Loucy (cell line): ENCODE results near the gene DLX5.

ENCODE experiments used
- H2AFZ ChIP-seq: fragments of 200-600 bp; sonication (generic); 2 replicates; pipeline ENCODE4 v1.6.0; 2016; ENCODE audit warnings: antibody characterized with exemption, mild to moderate bottlenecking, low read length, moderate library complexity
- H3F3A ChIP-seq: fragments of 200-600 bp; 2 replicates; pipeline ENCODE4 v1.6.0; 2016; ENCODE audit warnings: antibody characterized with exemption, low read depth, mild to moderate bottlenecking
- H3K27me3 ChIP-seq: fragments of 200-600 bp; sonication (generic); 2 replicates; pipeline ENCODE4 v1.6.1; 2014; ENCODE audit warnings: low read length, mild to moderate bottlenecking; ENCODE audit not compliant: insufficient read depth, poor library complexity, severe bottlenecking
- H3K36me3 ChIP-seq: fragments of 200-600 bp; sonication (generic); 2 replicates; pipeline ENCODE4 v1.6.1; 2016; ENCODE audit warnings: low read length; ENCODE audit not compliant: insufficient read depth
- H3K4me1 ChIP-seq: fragments of 200-600 bp; sonication (generic); 2 replicates; pipeline ENCODE4 v1.5.1; 2014; ENCODE audit warnings: low read length, mild to moderate bottlenecking; ENCODE audit not compliant: insufficient read depth, poor library complexity, severe bottlenecking
- H3K4me2 ChIP-seq: fragments of 200-600 bp; sonication (generic); 2 replicates; pipeline ENCODE4 v1.6.0; 2014; ENCODE audit warnings: antibody characterized with exemption, low read length, low read depth, mild to moderate bottlenecking; ENCODE audit not compliant: poor library complexity, severe bottlenecking
- H3K4me3 ChIP-seq: fragments of 200-600 bp; sonication (generic); 2 replicates; pipeline ENCODE4 v1.5.1; 2014; ENCODE audit warnings: low read length, mild to moderate bottlenecking, mixed read lengths; ENCODE audit not compliant: poor library complexity, severe bottlenecking
- H3K79me2 ChIP-seq: fragments of 200-600 bp; sonication (generic); 2 replicates; pipeline ENCODE4 v1.6.1; 2014; ENCODE audit warnings: low read length; ENCODE audit not compliant: insufficient read depth
- H3K9ac ChIP-seq: fragments of 200-600 bp; sonication (generic); 2 replicates; pipeline ENCODE4 v1.6.0; 2014; ENCODE audit warnings: mild to moderate bottlenecking, low read depth, low read length, moderate library complexity; ENCODE audit not compliant: poor library complexity, severe bottlenecking
- H3K9me2 ChIP-seq: fragments of 200-600 bp; sonication (generic); replicated peaks from 2 replicates; pipeline ENCODE4 v1.6.1; 2016; ENCODE audit warnings: low read depth, low read length, mixed read lengths
- H3K9me3 ChIP-seq: fragments of 200-600 bp; sonication (generic); 2 replicates; pipeline ENCODE4 v1.6.1; 2014; ENCODE audit warnings: mild to moderate bottlenecking, antibody characterized with exemption, low read length, low read depth; ENCODE audit not compliant: insufficient read depth
- H4K20me1 ChIP-seq: fragments of 200-600 bp; sonication (generic); 2 replicates; pipeline ENCODE4 v1.6.0; 2014; ENCODE audit warnings: antibody characterized with exemption, low read length, mild to moderate bottlenecking; ENCODE audit not compliant: insufficient read depth, poor library complexity, severe bottlenecking
- EZH2phosphoT487 ChIP-seq: fragments of 200-600 bp; IDR thresholded peaks from 2 replicates; pipeline ENCODE4 v1.6.1; 2018; ENCODE audit warnings: antibody characterized with exemption, mild to moderate bottlenecking, moderate library complexity, borderline replicate concordance
- TF ChIP-seq, protein P1 (sequence below): fragments of 200-600 bp; sonication (generic); conservative IDR thresholded peaks from 2 replicates; pipeline ENCODE4 v1.5.1; 2014; ENCODE audit warnings: mild to moderate bottlenecking, antibody characterized with exemption, low read length

Gene DLX5

DNA sequence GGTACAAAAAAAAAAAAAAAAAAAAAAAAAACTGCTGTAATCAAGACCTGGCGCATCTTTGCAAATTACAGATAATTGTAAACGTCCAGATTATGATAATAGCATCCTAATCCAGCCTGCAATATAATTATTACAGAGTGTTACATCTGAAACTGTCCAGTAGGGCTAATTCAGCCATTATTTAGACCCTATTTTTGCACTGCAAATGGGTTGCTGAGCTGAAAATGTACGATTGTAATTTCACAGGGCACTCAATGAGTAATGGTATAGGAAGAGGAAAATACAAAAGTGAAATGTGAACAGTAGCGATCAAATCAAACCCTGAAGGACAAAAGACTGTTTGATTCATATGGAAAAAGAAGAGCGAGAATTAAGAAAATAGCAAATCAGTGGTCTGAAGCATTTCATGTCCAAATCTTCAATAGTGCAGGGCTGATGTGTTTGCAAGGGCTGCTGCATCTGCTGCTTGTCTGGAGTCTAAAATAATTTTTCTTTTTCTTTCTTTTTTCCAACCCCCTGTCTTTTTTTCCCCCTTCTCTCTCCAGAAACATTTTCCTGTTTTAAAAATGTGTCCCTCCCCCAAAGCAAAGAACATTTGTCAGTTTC is 10.4 kb downstream of the DLX5 start:
- H3K9me2 ChIP-seq = no peaks in the 10 kb centered on the region
- H3K4me3 ChIP-seq = no peak overlapping the region
- H3K79me2 ChIP-seq = no peaks in the 10 kb centered on the region
- H3K27me3 ChIP-seq = no peaks in the 10 kb centered on the region
- H3K9me3 ChIP-seq = no peaks in the 10 kb centered on the region
- TF ChIP-seq EZH2phosphoT487 = no peak
- TF ChIP-seq, protein P1, sequence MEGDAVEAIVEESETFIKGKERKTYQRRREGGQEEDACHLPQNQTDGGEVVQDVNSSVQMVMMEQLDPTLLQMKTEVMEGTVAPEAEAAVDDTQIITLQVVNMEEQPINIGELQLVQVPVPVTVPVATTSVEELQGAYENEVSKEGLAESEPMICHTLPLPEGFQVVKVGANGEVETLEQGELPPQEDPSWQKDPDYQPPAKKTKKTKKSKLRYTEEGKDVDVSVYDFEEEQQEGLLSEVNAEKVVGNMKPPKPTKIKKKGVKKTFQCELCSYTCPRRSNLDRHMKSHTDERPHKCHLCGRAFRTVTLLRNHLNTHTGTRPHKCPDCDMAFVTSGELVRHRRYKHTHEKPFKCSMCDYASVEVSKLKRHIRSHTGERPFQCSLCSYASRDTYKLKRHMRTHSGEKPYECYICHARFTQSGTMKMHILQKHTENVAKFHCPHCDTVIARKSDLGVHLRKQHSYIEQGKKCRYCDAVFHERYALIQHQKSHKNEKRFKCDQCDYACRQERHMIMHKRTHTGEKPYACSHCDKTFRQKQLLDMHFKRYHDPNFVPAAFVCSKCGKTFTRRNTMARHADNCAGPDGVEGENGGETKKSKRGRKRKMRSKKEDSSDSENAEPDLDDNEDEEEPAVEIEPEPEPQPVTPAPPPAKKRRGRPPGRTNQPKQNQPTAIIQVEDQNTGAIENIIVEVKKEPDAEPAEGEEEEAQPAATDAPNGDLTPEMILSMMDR = no peak
- H3F3A ChIP-seq = no peaks in the 10 kb centered on the region
- no peak overlapping the region for H2AFZ ChIP-seq
- no peak overlapping the region for H3K4me2 ChIP-seq
- H3K9ac ChIP-seq = no peak overlapping the region
- H3K36me3 ChIP-seq = no peaks in the 10 kb centered on the region
- H4K20me1 ChIP-seq = no peaks in the 10 kb centered on the region
- no peaks in the 10 kb centered on the region for H3K4me1 ChIP-seq

DNA sequence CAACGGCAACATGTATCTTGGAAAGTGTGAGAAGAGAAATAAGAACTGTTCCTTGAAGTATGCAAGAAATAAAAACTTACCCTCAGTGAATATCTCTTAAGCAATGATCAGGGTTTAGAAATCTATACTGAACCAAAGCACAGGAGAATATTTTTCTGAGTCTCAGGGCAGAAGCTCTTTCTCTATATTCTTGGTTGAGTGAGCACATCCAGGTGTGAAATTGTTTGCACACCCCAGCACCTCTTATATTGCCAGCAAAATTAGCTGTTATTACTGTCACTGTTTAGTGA is 10.8 kb downstream of the DLX5 start:
- Histone ChIP-seq H3K9me3 (no peaks in the 10 kb centered on the region), H3K4me3 (no peak overlapping the region), H3K9ac (no peak overlapping the region), H3K4me2 (no peak overlapping the region), H2AFZ (no peak overlapping the region), H3K79me2 (no peaks in the 10 kb centered on the region), H3K36me3 (no peaks in the 10 kb centered on the region), H3K9me2 (no peaks in the 10 kb centered on the region), H3K4me1 (no peaks in the 10 kb centered on the region), H4K20me1 (no peaks in the 10 kb centered on the region), H3K27me3 (no peaks in the 10 kb centered on the region), H3F3A (no peaks in the 10 kb centered on the region)
- TF ChIP-seq EZH2phosphoT487 = no peak
- TF ChIP-seq, protein P1 = no peak

DNA sequence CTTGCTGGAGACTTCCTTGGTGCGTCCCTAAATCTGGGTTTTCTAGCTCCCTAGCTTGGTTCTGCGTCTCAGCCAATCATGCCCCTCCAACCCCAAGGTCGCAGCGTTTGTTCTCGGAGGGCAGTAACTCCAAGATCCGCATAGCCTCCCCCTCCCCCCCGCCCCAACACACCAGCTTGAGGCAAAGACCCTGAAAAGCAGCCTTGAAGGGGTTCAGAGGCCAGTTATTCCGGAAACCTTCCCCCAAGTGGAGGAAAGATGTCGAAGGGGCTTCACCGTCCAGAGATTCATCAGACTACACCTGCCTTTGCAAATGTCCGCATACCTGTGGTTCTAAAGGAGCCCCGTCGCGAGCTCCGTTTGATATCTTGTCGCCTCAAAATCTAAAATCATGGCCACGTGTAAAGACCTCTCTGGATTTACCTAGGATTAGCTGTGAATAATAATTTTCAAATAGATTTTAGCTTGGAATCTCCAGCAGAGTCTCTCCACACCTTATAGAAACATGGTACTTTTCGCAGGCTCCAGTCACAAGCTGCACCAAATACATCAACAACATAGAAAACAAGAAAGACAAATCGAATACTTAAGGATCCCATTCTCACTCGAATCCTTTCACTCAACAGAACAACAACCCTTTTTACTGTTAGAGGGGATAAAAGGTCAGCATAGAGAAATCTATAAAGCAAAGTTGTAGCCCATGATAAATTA is 11.3 kb downstream of the DLX5 start:
- no peaks in the 10 kb centered on the region for H3F3A ChIP-seq
- H3K27me3 ChIP-seq = no peaks in the 10 kb centered on the region
- no peaks in the 10 kb centered on the region for H3K4me1 ChIP-seq
- H3K4me2 ChIP-seq = no peak overlapping the region
- no peaks in the 10 kb centered on the region for H4K20me1 ChIP-seq
- H2AFZ ChIP-seq = no peak overlapping the region
- TF ChIP-seq EZH2phosphoT487 = no peak
- TF ChIP-seq, protein P1 = no peak
- no peaks in the 10 kb centered on the region for H3K79me2 ChIP-seq
- H3K36me3 ChIP-seq = no peaks in the 10 kb centered on the region
- no peaks in the 10 kb centered on the region for H3K9me2 ChIP-seq
- H3K4me3 ChIP-seq = no peak overlapping the region
- no peaks in the 10 kb centered on the region for H3K9me3 ChIP-seq
- no peak overlapping the region for H3K9ac ChIP-seq
